Measurements from ENCODE around the gene RSL1D1.
"Not testable (repeated sequence)": the region's sequence is repeated elsewhere in the genome, so short reads cannot be mapped to it uniquely, and the experiment has no call there.

The RSL1D1 gene

GRCh38 chr16:11797166-11797956 is 54.0 kb downstream of the RSL1D1 start, which contains the start of gene ZC3H7A:
TSS of gene ZC3H7A (minus strand) at chr16:11797258. CDS start at chr16:11782354, 14,904 bp downstream.
- peak; percentile 99 for DNase-seq

- peak; percentile 74 for DNase-seq
Measured at GRCh38 chr16:11796227-11797165, 54.8 kb downstream of the RSL1D1 start.

GRCh38 chr16:11795887-11796226 is 55.5 kb downstream of the RSL1D1 start:
- DNase-seq = no peak

- DNase-seq = no peak
Measured at GRCh38 chr16:11794996-11795886, 56.1 kb downstream of the RSL1D1 start.

GRCh38 chr16:11794447-11794846 is 56.9 kb downstream of the RSL1D1 start:
- DNase-seq = no peak

GRCh38 chr16:11793840-11794239 is 57.5 kb downstream of the RSL1D1 start:
- no peak for DNase-seq

- DNase-seq = no peak
Measured at GRCh38 chr16:11792410-11793241, 58.7 kb downstream of the RSL1D1 start.

GRCh38 chr16:11791144-11791828 is 60.1 kb downstream of the RSL1D1 start:
- DNase-seq = no peak

- no peak for DNase-seq
Measured at GRCh38 chr16:11788914-11789313, 62.4 kb downstream of the RSL1D1 start.

GRCh38 chr16:11784980-11785599 is 66.3 kb downstream of the RSL1D1 start:
- not testable (repeated sequence) for DNase-seq

- not testable (repeated sequence) for DNase-seq
Measured at GRCh38 chr16:11784381-11784780, 67.0 kb downstream of the RSL1D1 start.

- no peak for DNase-seq
Measured at GRCh38 chr16:11784038-11784369, 67.3 kb downstream of the RSL1D1 start.
